HEK293 (cell line): ENCODE results near the gene COL9A3.

Source experiments
- KLF10 ChIP-seq: fragments of 450-650 bp; IDR thresholded peaks from 2 replicates; pipeline ENCODE4 v1.5.1; 2018; ENCODE audit warnings: missing biosample characterization, mild to moderate bottlenecking, missing genetic modification characterization
- MZF1 ChIP-seq: fragments of 450-650 bp; formaldehyde crosslinking; IDR thresholded peaks from 2 replicates; pipeline ENCODE4 v1.5.1; 2017; ENCODE audit warnings: missing biosample characterization, missing genetic modification characterization, borderline replicate concordance
- PATZ1 ChIP-seq: fragments of 450-650 bp; formaldehyde crosslinking; IDR thresholded peaks from 2 replicates; pipeline ENCODE4 v1.5.1; 2016; ENCODE audit warnings: missing biosample characterization, missing genetic modification characterization
- PRDM2 ChIP-seq: fragments of 450-650 bp; formaldehyde crosslinking; IDR thresholded peaks from 2 replicates; pipeline ENCODE4 v1.5.1; 2016; ENCODE audit warnings: missing biosample characterization, missing genetic modification characterization, borderline replicate concordance
- RBAK ChIP-seq: fragments of 450-650 bp; formaldehyde crosslinking; IDR thresholded peaks from 2 replicates; pipeline ENCODE4 v1.5.1; 2016; ENCODE audit warnings: missing biosample characterization, missing genetic modification characterization
- REST ChIP-seq: fragments of 450-650 bp; formaldehyde crosslinking; IDR thresholded peaks from 2 replicates; pipeline ENCODE4 v1.5.1; 2016; ENCODE audit warnings: missing biosample characterization, missing genetic modification characterization
- ZBTB1 ChIP-seq: fragments of 450-650 bp; formaldehyde crosslinking; IDR thresholded peaks from 2 replicates; pipeline ENCODE4 v1.5.1; 2016; ENCODE audit warnings: missing biosample characterization, missing genetic modification characterization
- ZBTB44 ChIP-seq: fragments of 450-650 bp; IDR thresholded peaks from 2 replicates; pipeline ENCODE4 v1.5.1; 2018; ENCODE audit warnings: missing biosample characterization, mild to moderate bottlenecking, missing genetic modification characterization
- ZFP3 ChIP-seq: fragments of 450-650 bp; formaldehyde crosslinking; IDR thresholded peaks from 2 replicates; pipeline ENCODE4 v1.5.1; 2016; ENCODE audit warnings: low read depth, missing biosample characterization, missing genetic modification characterization
- ZNF148 ChIP-seq: fragments of 450-650 bp; formaldehyde crosslinking; IDR thresholded peaks from 2 replicates; pipeline ENCODE4 v1.5.0; 2017; ENCODE audit warnings: missing biosample characterization, missing genetic modification characterization, borderline replicate concordance
- ZNF157 ChIP-seq: fragments of 450-650 bp; formaldehyde crosslinking; IDR thresholded peaks from 2 replicates; pipeline ENCODE4 v1.5.1; 2016; ENCODE audit warnings: missing biosample characterization, missing genetic modification characterization
- ZNF302 ChIP-seq: fragments of 450-650 bp; formaldehyde crosslinking; IDR thresholded peaks from 2 replicates; pipeline ENCODE4 v1.5.1; 2016; ENCODE audit warnings: missing biosample characterization, missing genetic modification characterization, low read depth
- ZNF324 ChIP-seq: fragments of 450-650 bp; formaldehyde crosslinking; IDR thresholded peaks from 2 replicates; pipeline ENCODE4 v1.5.1; 2016; ENCODE audit warnings: missing biosample characterization, missing genetic modification characterization
- ZNF416 ChIP-seq: fragments of 450-650 bp; formaldehyde crosslinking; IDR thresholded peaks from 2 replicates; pipeline ENCODE4 v1.5.1; 2016; ENCODE audit warnings: missing biosample characterization, missing genetic modification characterization
- ZNF48 ChIP-seq: fragments of 450-650 bp; formaldehyde crosslinking; IDR thresholded peaks from 2 replicates; pipeline ENCODE4 v1.5.1; 2016; ENCODE audit warnings: missing biosample characterization, missing genetic modification characterization
- ZNF600 ChIP-seq: fragments of 450-650 bp; formaldehyde crosslinking; IDR thresholded peaks from 2 replicates; pipeline ENCODE4 v1.5.1; 2016; ENCODE audit warnings: missing biosample characterization, missing genetic modification characterization
- ZNF629 ChIP-seq: fragments of 450-650 bp; formaldehyde crosslinking; IDR thresholded peaks from 2 replicates; pipeline ENCODE4 v1.5.1; 2017; ENCODE audit warnings: missing biosample characterization, missing genetic modification characterization
- ZSCAN16 ChIP-seq: fragments of 450-650 bp; formaldehyde crosslinking; IDR thresholded peaks from 2 replicates; pipeline ENCODE4 v1.5.1; 2016; ENCODE audit warnings: missing biosample characterization, missing genetic modification characterization
- ZSCAN5A ChIP-seq: fragments of 450-650 bp; formaldehyde crosslinking; IDR thresholded peaks from 2 replicates; pipeline ENCODE4 v1.5.1; 2016; ENCODE audit warnings: missing biosample characterization, missing genetic modification characterization

COL9A3 gene

GRCh38 chr20:62832212-62832922 lies 15.5 kb downstream of the COL9A3 start (continued):
- TF ChIP-seq ZNF48 (tag by site-specific recombination), result no peak
- TF ChIP-seq ZBTB1, result no peak
- TF ChIP-seq ZSCAN5A (tag by site-specific recombination), result no peak
- peak; percentile 37; the same call in 1 of the 2 replicates for TF ChIP-seq PATZ1 (tag by site-specific recombination)
- no peak for TF ChIP-seq ZNF324 (tag by site-specific recombination)
- no peak for TF ChIP-seq ZNF157 (tag by site-specific recombination)
- TF ChIP-seq PRDM2 (tag by site-specific recombination), result no peak
- TF ChIP-seq KLF10, result no peak
- no peak for TF ChIP-seq REST (tag by site-specific recombination)
- TF ChIP-seq RBAK, result no peak
- no peak for TF ChIP-seq ZNF302 (tag by site-specific recombination)
- TF ChIP-seq ZBTB44 (tag by site-specific recombination), result peak; percentile 57; the same call in 1 of the 2 replicates
- TF ChIP-seq ZNF600, result peak; percentile 37; the same call in 1 of the 2 replicates
- TF ChIP-seq ZNF148 (tag by site-specific recombination), result no peak
- peak; percentile 44; the same call in 1 of the 2 replicates for TF ChIP-seq ZNF629 (tag by site-specific recombination)
- no peak for TF ChIP-seq ZSCAN16 (tag by site-specific recombination)
- no peak for TF ChIP-seq ZFP3 (tag by site-specific recombination)
- TF ChIP-seq MZF1 (tag by site-specific recombination), result no peak
- TF ChIP-seq ZNF416 (tag by site-specific recombination), result no peak
